CD8-positive, alpha-beta memory T cell (primary cell): Measurements from ENCODE around the gene NCF4. TPM values are rescaled to one million over a fixed set of nuclear protein-coding genes. Genes with fewer than 3 reads are reported as not detected.

Source experiments
- CTCF ChIA-PET: fragments of 350-600 bp; sonication (Branson Sonifier 250); formaldehyde crosslinking; loops from one replicate; lab custom pipeline; 2021; ENCODE audit warnings: antibody characterized with exemption; lab: Charles Lee
- POLR2A ChIA-PET: fragments of 350-600 bp; sonication (Branson Sonifier 250); formaldehyde crosslinking; loops from one replicate; lab custom pipeline; 2021; ENCODE audit warnings: antibody characterized with exemption; lab: Charles Lee
- DNase-seq, 5 donors: peaks; one replicate each; pipeline versions ENCODE4 v3.0.0 to v3.0.0-alpha.2; 2020 to 2022; ENCODE audit warnings: mixed read lengths in 1 of 5
- H3K27ac ChIP-seq: one replicate; pipeline ENCODE4 v1.7.0; 2013; ENCODE audit warnings: low read depth, mild to moderate bottlenecking, low read length, moderate library complexity
- H3K27me3 ChIP-seq: 2 replicates; pipeline ENCODE4 v1.7.0; 2013; ENCODE audit warnings: low read length, mild to moderate bottlenecking; ENCODE audit not compliant: insufficient read depth, poor library complexity, severe bottlenecking
- H3K36me3 ChIP-seq: 2 replicates; pipeline ENCODE4 v1.7.0; 2013; ENCODE audit warnings: mild to moderate bottlenecking, low read length, moderate library complexity; ENCODE audit not compliant: insufficient read depth
- H3K4me1 ChIP-seq: 2 replicates; pipeline ENCODE4 v1.7.0; 2013; ENCODE audit warnings: mild to moderate bottlenecking, low read length, moderate library complexity; ENCODE audit not compliant: insufficient read depth
- H3K4me3 ChIP-seq: 2 replicates; pipeline ENCODE4 v1.7.0; 2013; ENCODE audit warnings: mild to moderate bottlenecking, low read length
- H3K9me3 ChIP-seq: 2 replicates; pipeline ENCODE4 v1.7.0; 2013; ENCODE audit warnings: mild to moderate bottlenecking, low read length
- H3K27ac Mint-ChIP-seq, 8 donors: one replicate each; pipeline ENCODE4 v1.8.0; 2020 to 2021; ENCODE audit warnings: mixed read lengths in 8 of 8, mild to moderate bottlenecking in 6 of 8, inconsistent platforms in 3 of 8, moderate library complexity in 3 of 8
- H3K27me3 Mint-ChIP-seq, 2 donors: one replicate each; pipeline ENCODE4 v1.8.0; 2020 to 2021; ENCODE audit warnings: mixed read lengths in 2 of 2, mild to moderate bottlenecking in 1 of 2, moderate library complexity in 1 of 2
- H3K36me3 Mint-ChIP-seq, 3 donors: one replicate each; pipeline ENCODE4 v1.8.0; 2020 to 2021; ENCODE audit warnings: mixed read lengths in 3 of 3, inconsistent platforms in 1 of 3, mild to moderate bottlenecking in 1 of 3
- H3K4me1 Mint-ChIP-seq, 3 donors: one replicate each; pipeline ENCODE4 v1.8.0; 2020 to 2021; ENCODE audit warnings: mixed read lengths in 3 of 3, inconsistent platforms in 1 of 3, mild to moderate bottlenecking in 1 of 3
- H3K4me3 Mint-ChIP-seq, 7 donors: one replicate each; pipeline ENCODE4 v1.8.0; 2020 to 2021; ENCODE audit warnings: mixed read lengths in 7 of 7, mild to moderate bottlenecking in 6 of 7, moderate library complexity in 4 of 7, inconsistent platforms in 2 of 7
- H3K9me3 Mint-ChIP-seq, 5 donors: one replicate each; pipeline ENCODE4 v1.8.0; 2020 to 2022; ENCODE audit warnings: mixed read lengths in 5 of 5, mild to moderate bottlenecking in 3 of 5, moderate library complexity in 2 of 5, inconsistent platforms in 1 of 5
- polyA plus RNA-seq: library from polyadenylated mRNA; unstranded; fragments of 300-500 nt; fragmentation: Illumina TruSeq; gene quantifications from one replicate; pipeline ENCODE4 v1.2.3, GENCODE V29; 2021
- total RNA-seq, 2 experiments: library from RNA; stranded (reverse); gene quantifications; one replicate each; pipeline ENCODE4 v1.2.3, GENCODE V29; 2021

NCF4 gene
- total and polyA plus RNA-seq, 3 experiments from 2014 or later: 5.1 to 6.8 (median 6.6) TPM

DNA sequence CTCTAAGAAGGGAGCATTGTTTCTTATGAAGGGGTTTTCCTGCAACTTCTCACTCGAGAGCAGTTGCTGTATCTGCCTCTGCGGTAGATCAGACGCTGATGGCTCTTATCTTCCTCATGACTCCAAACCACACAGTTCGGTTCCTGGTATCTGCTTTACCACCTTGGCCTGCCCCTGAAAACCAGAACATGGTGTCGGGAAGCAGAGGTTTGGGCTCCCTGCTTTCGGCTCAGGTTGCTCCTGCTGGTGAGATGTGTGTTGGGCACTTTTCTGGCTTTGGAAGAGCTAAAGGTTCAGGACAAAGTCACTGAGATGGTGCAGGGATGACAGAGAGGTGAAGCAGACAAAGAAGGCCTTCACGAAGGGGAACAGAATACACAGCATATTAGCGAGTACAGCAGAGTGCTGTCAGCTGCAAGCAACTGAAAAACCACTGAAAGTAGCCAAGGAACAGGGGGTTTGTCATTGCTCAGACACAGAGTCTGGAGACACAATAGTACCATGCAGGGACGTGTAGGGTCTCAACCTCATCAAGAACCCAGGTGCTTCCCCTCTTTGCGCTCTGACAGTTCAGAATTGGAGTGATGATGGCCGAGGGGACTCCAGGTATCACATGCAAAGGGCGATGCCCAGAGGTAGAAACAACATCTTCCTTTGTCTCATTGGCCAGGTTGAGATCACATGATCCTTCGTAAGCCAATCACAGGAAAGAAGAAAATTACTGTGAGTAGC is 40.8 kb downstream of the NCF4 start:
- H3K9me3 Mint-ChIP-seq: peaks cover 0 to 2% (median 0%) of the 10 kb centered on the region in 5 donors
- H3K4me3 ChIP-seq: no peak overlapping the region
- H3K27me3 Mint-ChIP-seq: peaks cover 22 to 69% of the 10 kb centered on the region in 2 donors
- CTCF ChIA-PET: no interaction called here
- DNase-seq: no peak
- peak overlapping the region in 3 of 8 donors; percentile 35 to 75 (median 70) for H3K27ac Mint-ChIP-seq
- H3K4me3 Mint-ChIP-seq: no peak overlapping the region
- no peaks in the 10 kb centered on the region for H3K4me1 ChIP-seq
- POLR2A ChIA-PET: no interaction called here
- no peak overlapping the region for H3K27ac ChIP-seq
- H3K36me3 Mint-ChIP-seq: peaks cover 0 to 4% (median 0%) of the 10 kb centered on the region in 3 donors
- H3K36me3 ChIP-seq: no peaks in the 10 kb centered on the region
- H3K9me3 ChIP-seq: no peaks in the 10 kb centered on the region
- peaks cover 0 to 8% (median 3%) of the 10 kb centered on the region in 3 donors for H3K4me1 Mint-ChIP-seq
- H3K27me3 ChIP-seq: no peaks in the 10 kb centered on the region

DNA sequence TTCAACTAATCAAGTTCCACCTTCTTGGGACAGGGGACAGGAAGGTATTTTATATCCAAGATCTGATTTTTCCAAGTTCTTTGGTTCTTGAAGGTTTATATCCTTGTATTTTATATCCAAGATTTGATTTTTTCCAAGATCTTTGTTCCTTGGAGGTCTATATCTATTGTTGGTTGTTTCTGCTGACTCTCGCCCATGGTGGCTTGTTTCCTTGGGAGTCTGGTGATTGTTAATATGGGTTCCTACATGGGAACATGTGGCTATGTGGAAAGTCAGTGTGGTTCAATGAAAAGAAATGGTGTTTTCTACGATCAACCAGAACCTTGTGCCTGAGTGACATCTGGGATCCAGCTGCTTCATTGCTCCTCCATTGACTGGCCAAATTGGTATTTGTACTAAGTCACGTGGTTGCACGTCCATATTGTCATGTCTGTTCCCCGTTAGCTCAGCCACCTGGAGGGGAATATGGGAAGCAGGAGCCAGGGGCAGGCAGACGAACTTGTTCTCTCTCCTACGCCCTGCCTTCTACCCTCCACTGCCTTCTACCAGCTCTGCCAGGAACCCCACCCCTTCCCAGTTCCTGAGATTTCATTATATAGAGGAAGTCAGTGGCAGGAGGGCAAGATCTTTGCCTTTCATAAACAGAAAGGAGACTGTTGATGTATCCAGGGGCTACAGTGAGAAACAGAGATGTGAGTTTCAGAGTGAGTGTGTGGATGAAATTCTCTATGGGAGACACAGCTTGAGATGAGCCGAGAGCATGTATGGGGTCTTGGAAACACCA is 41.5 kb downstream of the NCF4 start:
- H3K27me3 Mint-ChIP-seq: peaks cover 21 to 71% of the 10 kb centered on the region in 2 donors
- no peak for DNase-seq
- H3K9me3 Mint-ChIP-seq: peaks cover 0 to 2% (median 0%) of the 10 kb centered on the region in 5 donors
- Histone ChIP-seq H3K27ac (no peak overlapping the region), H3K9me3 (no peaks in the 10 kb centered on the region), H3K4me1 (no peaks in the 10 kb centered on the region), H3K36me3 (no peaks in the 10 kb centered on the region), H3K4me3 (no peak overlapping the region), H3K27me3 (no peaks in the 10 kb centered on the region)
- ChIA-PET CTCF (no interaction called here), POLR2A (no interaction called here)
- H3K4me3 Mint-ChIP-seq: no peak overlapping the region
- H3K27ac Mint-ChIP-seq: no peak overlapping the region
- peaks cover 0 to 4% (median 0%) of the 10 kb centered on the region in 3 donors for H3K36me3 Mint-ChIP-seq
- peaks cover 0 to 8% (median 3%) of the 10 kb centered on the region in 3 donors for H3K4me1 Mint-ChIP-seq

DNA sequence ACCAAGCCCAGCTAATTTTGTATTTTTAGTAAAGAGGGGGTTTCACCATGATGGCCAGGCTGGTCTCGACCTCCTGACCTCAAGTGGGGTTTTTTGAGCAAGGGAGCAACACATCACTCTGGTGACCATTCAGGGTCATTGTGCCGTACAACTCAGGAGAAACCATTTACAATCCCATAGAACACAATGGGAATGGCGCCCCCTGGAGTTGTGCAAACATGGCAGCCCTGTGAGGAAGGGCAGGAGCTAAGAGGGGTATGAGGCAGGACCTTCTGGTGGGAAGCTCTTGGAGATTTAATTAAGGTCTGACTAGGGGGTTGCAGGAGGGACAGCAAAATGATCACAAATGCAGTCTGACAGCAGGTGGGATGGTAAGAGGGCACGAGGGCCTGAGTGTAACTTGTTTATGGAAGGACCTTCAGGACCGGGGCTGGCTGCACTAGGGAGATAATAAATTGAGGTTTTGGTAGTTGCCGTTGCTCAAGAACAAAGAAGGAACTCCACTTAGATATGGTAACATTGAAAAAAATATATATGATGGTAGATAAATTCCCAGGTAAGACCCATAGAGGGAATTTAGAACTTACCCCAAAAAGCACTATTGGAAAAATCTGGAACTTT is 43.6 kb downstream of the NCF4 start:
- DNase-seq: no peak
- Histone ChIP-seq H3K27ac (no peak overlapping the region), H3K9me3 (no peaks in the 10 kb centered on the region), H3K27me3 (no peaks in the 10 kb centered on the region), H3K36me3 (no peaks in the 10 kb centered on the region), H3K4me1 (no peaks in the 10 kb centered on the region), H3K4me3 (no peak overlapping the region)
- peaks cover 19 to 74% of the 10 kb centered on the region in 2 donors for H3K27me3 Mint-ChIP-seq
- peaks cover 0 to 4% (median 0%) of the 10 kb centered on the region in 3 donors for H3K36me3 Mint-ChIP-seq
- peaks cover 0 to 8% (median 3%) of the 10 kb centered on the region in 3 donors for H3K4me1 Mint-ChIP-seq
- ChIA-PET CTCF (no interaction called here), POLR2A (no interaction called here)
- peaks cover 0 to 2% (median 0%) of the 10 kb centered on the region in 5 donors for H3K9me3 Mint-ChIP-seq
- H3K27ac Mint-ChIP-seq: no peak overlapping the region
- no peak overlapping the region for H3K4me3 Mint-ChIP-seq

DNA sequence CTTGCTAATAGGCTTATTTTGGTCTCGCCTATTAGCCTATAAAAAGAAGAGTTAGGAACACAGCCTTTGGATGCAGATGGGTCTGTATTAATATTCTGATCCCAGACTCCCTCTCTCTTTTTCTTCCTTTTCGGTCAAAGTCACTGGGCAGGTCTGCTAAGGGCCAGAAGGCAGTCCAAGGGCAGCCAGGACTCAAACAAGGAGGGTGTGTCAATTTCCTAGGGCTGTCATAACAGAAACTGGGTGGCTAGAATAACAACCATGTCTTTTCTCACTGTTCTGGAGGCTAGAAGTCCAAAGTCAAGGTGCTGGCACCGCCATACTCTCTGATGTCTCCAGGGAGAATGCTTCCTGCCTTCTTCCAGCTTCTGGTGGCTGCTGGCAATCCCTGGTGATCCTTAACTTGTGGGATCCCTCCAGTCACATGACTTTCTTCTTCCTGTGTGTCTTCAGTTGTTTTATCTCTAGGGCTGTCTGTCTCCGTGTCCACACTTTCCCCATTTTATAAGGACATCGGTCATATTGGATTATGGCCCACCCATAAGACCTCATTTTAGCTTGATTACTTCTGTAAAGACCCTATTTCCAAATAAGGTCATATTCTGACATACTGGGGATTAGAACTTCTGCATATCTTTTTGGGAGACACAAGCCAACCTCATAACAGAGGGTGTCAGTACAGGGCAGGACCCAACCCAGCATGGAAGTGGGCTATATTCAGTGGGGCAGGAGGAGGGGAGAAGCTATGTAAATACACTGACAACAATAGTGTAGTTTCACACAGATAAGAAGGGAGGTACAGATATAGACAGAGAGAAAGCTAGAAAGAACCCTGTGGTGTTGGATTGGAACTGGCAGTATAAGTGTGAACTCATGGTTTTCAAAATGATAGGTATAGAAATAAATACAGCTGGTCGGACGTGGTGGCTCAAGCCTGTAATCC is 46.7 kb downstream of the NCF4 start:
- no peak overlapping the region for H3K27ac ChIP-seq
- no peaks in the 10 kb centered on the region for H3K36me3 ChIP-seq
- H3K9me3 ChIP-seq: no peaks in the 10 kb centered on the region
- no peaks in the 10 kb centered on the region for H3K4me1 ChIP-seq
- CTCF ChIA-PET: no interaction called here
- H3K27ac Mint-ChIP-seq: peak overlapping the region in 1 of 8 donors; percentile 34
- H3K27me3 ChIP-seq: no peaks in the 10 kb centered on the region
- no peak overlapping the region for H3K4me3 ChIP-seq
- POLR2A ChIA-PET: no interaction called here
- no peaks in the 10 kb centered on the region for H3K4me1 Mint-ChIP-seq
- no peak overlapping the region for H3K4me3 Mint-ChIP-seq
- peaks cover 0 to 2% (median 0%) of the 10 kb centered on the region in 5 donors for H3K9me3 Mint-ChIP-seq
- DNase-seq: no peak
- H3K27me3 Mint-ChIP-seq: peaks cover 17 to 61% of the 10 kb centered on the region in 2 donors
- peaks cover 0 to 4% (median 0%) of the 10 kb centered on the region in 3 donors for H3K36me3 Mint-ChIP-seq

DNA sequence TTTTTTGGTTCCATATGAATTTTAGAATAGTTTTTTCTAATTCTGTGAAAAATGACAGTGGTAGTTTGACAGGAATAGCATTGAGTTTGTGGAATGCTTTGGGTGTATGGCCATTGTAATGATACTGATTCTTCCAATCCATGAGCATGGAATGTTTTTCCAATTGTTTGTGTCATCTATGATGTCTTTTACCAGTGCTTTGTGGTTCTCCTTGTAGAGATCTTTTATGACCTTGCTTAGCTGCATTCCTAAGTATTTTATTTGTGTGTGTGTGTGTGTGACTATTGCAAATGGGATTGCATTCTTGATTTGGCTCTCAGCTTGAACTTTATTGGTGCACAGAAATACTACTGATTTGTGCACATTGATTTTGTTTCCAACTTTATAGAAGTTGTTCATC is 49.7 kb downstream of the NCF4 start:
- Mint-ChIP-seq H3K27me3 (peaks cover 6 to 57% of the 10 kb centered on the region in 2 donors), H3K27ac (no peak overlapping the region), H3K36me3 (no peaks in the 10 kb centered on the region), H3K4me3 (no peak overlapping the region), H3K9me3 (no peaks in the 10 kb centered on the region), H3K4me1 (no peaks in the 10 kb centered on the region)
- Histone ChIP-seq H3K4me3 (no peak overlapping the region), H3K36me3 (no peaks in the 10 kb centered on the region), H3K4me1 (no peaks in the 10 kb centered on the region), H3K9me3 (no peaks in the 10 kb centered on the region), H3K27ac (no peak overlapping the region), H3K27me3 (no peaks in the 10 kb centered on the region)
- no peak for DNase-seq
- POLR2A ChIA-PET: no interaction called here
- CTCF ChIA-PET: interaction anchor here (1.1 kb wide), 1 partner anchor 54 kb away, joined by 4 read pairs; no protein-coding TSS in a partner anchor

DNA sequence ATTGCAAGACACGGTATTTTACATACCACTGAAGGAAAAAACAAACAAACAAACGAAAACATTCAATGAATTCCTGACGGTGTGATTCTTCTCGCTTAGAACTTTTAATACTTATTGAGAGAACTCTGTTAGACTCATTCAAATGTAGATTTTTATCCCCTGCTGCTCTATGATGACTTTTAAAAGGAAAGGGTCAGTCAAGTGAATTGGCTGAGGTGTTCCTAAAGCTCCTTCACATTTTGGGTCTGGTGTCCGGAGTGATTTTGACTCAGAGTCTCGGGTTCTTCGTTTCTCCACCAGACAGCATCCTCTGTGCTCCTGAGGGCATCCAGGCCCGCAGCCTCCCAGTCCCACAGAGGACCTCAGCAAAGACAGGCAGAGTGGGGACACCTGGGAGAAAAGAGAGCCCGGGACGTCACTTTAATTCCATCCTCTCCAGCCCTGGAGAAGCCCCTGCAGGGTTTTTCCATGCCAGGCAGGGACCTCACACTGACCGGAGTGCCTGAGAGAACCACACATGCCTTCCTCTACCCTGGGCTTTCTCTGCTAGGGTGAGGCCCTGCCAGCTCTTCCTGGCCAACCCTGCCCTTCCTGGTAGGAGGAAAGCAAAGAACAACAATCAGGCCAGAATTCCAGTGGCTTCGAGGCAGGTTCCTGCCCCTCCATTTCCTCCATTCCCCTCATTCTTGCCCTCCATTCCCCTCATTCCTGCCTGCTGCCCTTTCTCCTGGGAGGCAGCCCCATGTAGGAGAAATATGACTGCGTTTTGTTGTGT is 51.3 kb downstream of the NCF4 start:
- ChIA-PET POLR2A (no interaction called here), CTCF (no interaction called here)
- Mint-ChIP-seq H3K9me3 (no peaks in the 10 kb centered on the region), H3K27me3 (peaks cover 8 to 60% of the 10 kb centered on the region in 2 donors), H3K4me3 (no peak overlapping the region), H3K27ac (no peak overlapping the region), H3K36me3 (no peaks in the 10 kb centered on the region), H3K4me1 (no peaks in the 10 kb centered on the region)
- no peaks in the 10 kb centered on the region for H3K4me1 ChIP-seq
- no peak for DNase-seq
- no peaks in the 10 kb centered on the region for H3K27me3 ChIP-seq
- H3K9me3 ChIP-seq: no peaks in the 10 kb centered on the region
- no peak overlapping the region for H3K4me3 ChIP-seq
- H3K36me3 ChIP-seq: no peaks in the 10 kb centered on the region
- no peak overlapping the region for H3K27ac ChIP-seq
